HG02763 (cell line): ENCODE measurements around the gene HMGCL.
"Not testable (repeated sequence)": the region's sequence is repeated elsewhere in the genome, so short reads cannot be mapped to it uniquely, and the experiment has no call there.

Source experiments
- ATAC-seq: cut with Tn5 transposase; IDR thresholded peaks from one replicate; pipeline ENCODE4 v1.9.1; 2021; ENCODE audit warnings: mild to moderate bottlenecking, moderate library complexity; ENCODE audit not compliant: unreplicated experiment

HMGCL gene

DNA sequence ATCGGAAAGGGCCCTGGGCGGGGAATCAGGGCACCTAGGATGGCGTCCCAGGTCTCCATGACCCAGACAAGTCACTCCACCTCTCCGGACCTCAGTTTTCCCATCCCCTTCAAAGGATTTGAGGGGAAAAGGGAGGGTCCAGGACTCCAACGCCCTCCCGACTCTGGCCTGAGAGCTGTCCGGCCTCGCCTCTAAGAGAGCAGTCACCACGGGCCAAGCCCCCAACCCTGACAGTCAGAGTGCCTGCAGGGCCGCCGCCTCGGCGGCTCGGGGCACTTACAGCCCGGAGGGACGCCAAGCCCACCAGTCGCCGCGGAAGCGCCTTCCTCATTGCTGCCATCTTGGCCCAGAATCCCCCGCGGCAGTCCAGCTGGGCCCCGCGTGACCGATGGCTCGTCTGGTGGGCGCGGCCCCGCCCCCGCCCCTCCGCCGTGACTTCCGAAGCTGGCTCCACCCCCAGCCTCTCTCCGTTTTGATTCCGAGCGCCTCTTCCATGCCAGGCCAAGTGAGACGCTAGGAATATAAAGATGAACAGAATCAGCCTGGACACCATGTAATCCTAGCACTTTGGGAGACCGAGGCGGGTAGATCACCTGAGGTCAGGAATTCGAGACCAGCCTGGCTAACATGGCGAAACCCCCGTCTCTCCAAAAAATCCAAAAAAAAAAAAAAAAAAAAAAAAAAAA is at the start of gene HMGCL:
TSS of gene HMGCL (minus strand) at position 354 of the 686 bp plus-strand sequence. CDS start at position 340, 14 bp downstream.
- peak; percentile 72 for ATAC-seq

DNA sequence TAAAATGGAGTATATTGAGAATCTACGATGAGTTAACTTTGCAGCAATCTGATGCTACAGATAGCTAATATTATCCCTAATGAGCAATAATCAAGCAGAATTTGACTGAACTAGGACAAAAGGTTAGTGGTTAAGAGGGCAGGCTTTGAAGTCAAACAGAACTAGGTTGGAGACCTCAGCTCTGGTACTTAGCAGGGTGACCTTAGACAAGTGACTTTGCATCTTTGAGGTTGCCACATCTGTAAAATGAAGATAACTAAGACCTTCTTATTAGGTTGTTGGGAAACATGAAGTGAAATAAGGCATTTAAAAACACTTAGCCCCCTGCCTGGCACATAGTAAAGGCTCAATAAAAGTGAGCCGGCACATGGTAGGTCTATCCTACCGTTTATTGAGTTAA is 47.2 kb upstream of the HMGCL start:
- ATAC-seq, result no peak

DNA sequence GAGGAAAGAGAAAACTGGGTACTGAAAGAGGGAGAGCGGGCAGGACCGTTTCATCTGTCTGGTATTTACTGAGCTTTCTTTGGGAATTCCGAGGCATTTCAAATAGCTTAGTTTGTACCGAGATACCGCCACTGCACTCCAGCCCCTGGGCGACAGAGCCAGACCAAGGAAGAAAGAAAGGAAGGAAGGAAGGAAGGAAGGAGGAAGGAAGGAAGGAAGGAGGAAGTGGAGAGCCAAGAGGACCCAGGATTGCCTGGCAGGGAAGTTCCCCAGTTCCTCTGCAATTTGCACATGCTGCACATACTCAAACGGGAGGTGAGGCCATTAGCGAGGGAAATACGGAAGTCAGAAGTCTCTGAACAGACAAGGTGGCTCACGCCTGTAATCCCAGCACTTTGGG is 43.8 kb upstream of the HMGCL start:
- no peak for ATAC-seq

DNA sequence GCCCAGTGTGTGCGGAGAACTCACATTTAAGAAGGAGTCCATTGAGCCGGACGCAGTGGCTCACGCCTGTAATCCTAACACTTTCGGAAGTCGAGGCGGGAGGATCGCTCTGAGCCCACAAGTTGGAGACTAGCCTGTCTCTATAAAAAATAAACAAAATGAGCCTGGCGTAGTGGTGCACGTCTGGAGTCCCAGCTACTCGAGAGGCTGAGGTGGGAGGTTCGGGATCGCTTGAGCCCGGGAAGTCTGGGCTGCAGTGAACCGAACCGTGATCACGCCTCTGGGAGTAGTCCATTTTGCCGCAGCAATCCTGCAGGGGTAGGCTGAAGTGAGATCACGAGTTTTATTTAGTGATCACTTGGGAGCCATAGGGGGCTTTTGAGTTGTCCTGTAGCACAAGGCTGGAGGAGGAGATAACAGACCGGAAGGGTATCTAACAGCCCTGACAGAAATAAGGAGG is 43.4 kb upstream of the HMGCL start:
- no peak for ATAC-seq

DNA sequence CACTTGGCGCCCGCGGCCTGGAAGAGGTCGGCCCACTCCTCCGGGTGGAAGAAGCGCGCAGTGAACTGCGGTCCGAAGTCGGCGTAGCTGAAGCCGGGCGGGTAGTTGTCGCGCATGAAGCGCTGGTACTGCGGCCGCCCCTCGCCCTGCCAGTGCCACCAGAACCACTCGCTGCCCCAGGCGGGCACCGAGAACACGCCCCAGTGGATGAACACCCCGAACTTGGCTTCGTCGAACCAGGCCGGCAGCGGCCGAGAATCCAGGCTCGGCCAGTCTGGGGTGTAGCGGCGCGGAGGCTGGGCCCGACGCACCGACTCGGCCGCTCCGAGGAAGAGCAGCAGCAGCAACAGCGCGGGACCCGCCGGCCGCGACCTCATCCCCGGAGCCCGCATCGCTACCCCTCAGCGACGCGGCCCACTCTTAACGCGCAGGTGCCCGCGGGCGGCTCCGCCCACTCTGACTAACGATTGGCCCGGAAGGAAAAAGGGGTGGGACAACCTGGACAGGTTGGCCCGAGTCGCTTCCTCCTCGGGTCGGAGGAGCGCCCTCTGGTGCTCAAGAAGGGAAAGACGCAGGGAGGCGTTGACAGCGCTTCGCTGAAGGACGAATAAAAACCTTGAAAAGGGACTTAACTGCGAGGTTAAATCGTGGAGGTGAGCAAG is 42.8 kb upstream of the HMGCL start, which contains the start of gene FUCA1:
TSS of gene FUCA1 (minus strand) at position 396 of the 662 bp plus-strand sequence. CDS start at position 392, 4 bp downstream.
- ATAC-seq, result peak; percentile 92

DNA sequence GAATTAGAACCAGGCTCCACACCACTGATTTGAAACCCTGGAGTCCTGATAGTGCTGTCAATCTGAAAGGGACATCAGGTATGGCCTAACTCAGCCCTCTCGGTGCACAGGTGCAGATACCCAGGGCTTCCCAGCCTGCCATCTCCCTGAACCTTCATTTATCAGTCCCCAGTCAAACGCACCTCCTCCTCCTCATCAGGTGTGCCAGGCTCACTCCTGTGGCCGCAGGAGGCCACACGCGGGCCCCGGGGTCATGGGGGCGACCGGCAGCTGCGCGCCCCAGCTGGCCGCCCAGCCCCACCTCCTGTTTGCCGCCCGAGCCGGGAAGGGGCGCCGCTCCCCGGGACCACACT is 42.3 kb upstream of the HMGCL start:
- no peak for ATAC-seq

DNA sequence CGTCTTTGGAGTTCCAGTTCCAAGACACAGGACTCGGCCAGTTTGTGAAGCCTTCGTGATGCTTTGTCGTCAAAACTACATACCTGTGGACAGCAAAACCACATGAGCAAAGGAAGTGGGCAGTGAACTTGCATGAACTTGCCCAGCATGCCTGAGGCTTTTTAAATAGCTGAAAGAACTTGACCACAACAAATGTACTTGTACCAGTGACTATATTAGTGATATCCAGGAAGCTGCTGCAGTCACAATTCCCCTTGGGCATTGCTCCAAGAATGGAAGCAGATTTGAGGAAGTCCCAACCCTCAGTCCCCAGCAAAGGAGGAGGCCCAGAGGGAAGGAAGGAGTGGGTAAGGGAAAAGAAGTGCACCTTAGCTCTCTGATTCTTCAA is 40.3 kb upstream of the HMGCL start:
- no peak for ATAC-seq

DNA sequence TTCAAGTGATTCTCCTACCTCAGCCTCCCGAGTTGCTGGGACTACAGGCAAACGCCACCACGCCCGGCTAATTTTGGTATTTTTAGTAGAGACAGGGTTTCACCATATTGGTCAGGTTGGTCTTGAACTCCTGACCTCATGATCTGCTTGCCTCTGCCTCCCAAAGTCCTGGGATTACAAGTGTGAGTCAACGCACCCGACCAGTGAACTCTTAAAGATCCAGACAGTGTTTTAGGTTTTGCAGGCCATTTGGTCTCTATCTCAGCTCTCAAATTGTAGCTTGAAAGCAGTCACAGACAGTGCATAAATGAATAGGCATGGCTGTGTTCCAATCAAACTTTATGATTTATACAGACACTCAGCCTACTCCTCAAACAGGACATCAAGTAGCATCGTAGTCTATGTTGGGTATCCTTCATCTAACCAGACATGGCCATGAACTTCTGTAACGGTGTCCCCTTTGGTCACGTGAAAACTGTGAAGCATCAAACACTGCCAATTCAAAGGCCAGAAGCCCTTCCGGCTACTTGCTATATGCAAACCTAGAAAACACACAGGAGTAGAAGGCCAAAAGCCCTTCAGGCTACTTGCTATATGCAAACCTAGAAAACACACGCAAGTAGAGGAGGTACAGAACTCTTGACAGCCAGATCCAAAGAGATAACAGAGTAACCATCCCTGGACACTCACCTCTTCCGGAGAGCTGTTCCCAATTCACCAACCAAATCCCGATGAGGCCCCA is 39.7 kb upstream of the HMGCL start:
- ATAC-seq, result no peak

DNA sequence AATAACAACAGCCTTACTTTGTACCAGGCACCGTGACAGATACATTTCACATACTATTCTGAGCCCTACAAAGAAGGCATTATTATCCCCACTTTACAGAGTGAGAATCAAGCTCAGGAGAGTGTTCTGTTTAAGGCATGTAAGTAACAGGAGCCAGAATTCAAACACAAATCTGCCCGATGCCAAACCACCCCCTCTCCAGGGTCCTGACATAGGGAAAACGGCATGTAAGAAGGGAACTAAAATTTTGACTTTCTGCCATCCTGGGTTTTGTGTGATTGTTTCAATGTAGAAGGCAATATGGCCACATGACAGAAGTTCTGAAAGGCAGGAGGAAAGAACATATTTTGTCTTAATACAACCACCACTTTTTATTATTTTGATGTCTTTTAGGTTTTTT is 37.4 kb upstream of the HMGCL start:
- no peak for ATAC-seq

DNA sequence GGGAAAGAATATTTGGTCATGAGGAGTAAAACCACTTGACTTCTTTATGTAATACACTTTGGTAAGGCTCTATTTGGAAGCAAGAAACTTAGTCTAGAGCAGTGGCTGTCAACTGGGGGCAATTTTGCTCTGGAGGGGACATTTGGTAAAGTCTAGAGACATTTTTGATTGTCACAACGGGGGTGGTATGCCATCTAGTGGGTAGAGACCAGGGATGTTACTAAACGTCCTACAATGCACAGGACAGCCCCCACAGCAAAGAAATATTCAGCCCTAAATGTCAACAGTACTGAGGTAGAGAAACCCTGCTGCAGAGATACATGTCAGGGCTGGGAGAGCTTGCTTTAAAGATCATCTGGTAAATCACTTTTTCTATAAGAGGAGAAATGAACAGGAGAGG is 29.3 kb upstream of the HMGCL start:
- no peak for ATAC-seq

DNA sequence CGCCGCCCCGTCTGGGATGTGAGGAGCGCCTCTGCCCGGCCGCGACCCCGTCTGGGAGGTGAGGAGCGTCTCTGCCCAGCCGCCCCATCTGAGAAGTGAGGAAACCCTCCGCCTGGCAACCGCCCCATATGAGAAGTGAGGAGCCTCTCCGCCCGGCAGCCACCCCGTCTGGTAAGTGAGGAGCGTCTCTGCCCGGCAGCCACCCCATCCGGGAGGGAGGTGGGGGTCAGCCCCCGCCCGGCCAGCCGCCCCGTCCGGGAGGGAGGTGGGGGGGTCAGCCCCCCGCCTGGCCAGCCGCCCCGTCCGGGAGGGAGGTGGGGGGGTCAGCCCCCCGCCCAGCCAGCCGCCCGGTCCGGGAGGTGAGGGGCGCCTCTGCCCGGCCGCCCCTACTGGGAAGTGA is 27.9 kb upstream of the HMGCL start:
- not testable (repeated sequence) for ATAC-seq

DNA sequence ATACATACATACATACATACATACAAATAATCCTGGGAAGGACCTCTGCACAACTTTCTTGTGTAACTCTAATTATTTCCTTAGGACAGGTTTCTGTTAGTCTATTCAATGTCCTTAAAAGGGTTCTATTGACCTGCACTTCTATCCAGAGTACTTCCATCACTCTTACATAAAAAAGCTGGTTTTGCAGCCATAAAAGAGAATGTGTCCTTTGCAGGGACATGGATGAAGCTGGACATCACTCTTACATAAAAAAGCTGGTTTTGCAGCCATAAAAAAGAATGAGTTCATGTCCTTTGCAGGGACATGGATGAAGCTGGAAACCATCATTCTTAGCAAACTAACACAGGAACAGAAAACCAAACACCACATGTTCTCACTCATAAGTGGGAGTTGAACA is 26.2 kb upstream of the HMGCL start:
- ATAC-seq, result not testable (repeated sequence)

DNA sequence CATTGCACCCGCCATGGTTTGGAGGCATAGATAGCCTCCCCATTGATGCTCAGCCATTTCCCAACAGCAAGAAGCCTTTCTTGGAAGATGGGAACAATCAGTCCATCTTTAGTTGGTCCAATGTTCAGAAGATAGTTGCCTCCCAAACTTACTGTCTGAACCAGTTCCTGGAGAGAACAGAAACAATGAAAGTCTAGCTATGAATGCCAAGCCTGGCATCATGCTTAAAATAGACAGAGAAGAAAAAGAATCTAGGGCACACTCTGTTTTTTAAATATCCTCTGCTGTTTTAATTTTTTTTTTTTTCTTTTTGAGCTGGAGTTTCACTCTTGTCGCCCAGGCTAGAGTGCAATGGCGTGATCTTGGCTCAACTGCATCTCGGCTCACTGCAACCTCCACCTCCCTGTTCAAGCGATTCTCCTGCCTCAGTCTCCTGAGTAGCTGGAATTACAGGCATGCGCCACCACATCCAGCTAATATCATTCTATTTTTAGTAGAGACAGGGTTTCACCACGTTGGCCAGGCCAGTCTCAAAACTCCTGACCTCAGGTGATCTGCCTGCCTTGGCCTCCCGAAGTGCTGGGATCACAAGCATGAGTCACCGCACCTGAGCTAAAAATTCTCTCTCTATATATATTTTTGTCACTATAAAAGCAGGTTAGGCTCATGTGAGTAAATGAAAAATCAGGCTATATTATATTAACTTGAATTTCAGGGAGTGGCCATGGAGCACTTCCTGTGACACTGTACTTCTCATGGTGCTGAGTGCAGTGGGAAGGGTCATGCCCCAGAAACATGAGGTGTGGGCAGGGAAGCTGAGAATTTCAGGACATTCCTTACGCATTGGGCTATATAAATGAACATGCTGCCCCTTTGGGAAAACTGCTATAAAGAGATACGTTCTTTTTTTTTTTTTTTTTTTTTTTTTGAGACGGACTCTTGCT is 23.7 kb upstream of the HMGCL start:
- no peak for ATAC-seq

DNA sequence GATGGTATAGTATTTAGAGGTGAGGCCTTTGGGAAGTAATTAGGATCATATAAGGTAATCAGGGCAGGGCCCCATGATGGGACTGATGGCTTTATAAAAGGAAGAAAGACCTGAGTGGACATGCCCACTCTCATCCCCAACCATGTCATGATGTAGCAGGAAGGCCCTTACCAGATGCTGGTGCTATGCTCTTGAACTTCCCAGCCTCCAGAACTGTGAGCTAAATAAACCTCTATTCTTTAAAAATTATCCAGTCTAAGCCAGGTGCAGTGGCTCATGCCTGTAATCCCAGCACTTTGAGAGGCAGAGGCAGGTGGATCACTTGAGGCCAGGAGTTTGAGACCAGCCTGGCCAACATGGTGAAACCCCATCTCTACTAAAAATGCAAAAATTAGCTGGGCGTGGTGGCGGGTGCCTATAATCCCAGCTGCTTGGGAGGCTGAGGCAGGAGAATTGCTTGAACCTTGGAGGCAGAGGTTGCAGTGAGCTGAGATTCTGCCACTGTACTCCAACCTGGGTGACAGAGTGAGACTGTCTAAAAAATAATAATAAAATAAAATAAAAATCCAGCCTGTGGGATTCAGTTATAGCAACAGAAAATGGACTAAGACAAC is 22.4 kb upstream of the HMGCL start:
- not testable (repeated sequence) for ATAC-seq

DNA sequence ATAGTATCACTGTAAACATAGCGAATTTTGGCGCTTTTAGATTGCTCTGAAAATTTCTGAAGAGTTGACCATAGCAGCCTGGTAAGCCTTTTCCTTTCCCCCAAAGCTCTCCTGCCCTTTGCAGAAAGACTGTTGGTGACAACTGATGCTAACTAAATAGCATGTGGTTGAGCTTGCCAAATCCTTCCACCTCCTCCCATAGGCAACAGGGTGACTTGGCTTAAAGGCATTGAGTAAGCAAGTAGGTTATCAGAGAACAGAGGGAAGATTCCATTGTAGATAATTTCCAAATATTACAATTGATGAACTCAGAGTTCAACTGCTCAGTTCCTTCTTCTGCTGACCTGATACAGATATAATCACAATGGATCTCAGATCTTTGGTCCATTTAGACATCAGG is 19.9 kb upstream of the HMGCL start:
- ATAC-seq, result no peak

DNA sequence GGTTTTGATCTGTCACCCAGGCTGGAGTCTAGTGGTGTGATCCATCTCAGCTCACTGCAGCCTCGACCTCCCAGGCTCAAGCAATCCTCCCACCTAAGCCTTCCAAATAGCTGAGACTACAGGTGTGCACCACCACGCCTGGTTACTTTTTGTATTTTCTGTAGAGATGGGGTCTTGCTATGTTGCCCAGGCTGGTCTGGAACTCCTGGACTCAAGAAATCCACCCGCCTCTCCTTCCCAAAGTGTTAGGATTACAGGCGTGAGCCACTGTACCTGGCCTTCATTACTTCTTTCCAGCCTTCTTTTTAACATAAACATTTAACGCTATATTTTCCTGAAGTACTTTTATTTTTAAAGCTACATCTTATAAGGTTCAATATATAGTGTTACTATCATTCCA is 18.4 kb upstream of the HMGCL start:
- ATAC-seq, result no peak

DNA sequence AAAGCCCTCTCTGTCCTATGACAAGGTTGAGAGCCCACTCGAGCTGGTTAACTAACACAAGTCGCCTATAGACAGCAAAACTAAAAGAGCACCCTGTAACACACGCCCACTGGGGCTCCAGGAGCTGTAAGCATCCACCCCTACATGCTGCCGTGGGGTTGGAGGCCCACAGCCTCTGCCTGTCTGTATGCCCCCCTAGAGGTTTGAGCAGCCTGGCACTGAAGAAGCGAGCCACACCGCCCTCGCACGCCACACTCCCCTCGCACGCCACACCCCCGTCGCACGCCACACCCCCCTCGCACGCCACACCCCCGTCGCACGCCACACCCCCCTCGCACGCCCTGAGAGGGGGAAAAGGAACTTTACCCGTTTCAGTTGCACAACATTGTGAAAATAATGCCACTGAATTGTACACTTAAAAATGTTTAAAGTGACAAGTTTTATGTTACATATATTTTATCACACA is 13.2 kb upstream of the HMGCL start:
- ATAC-seq, result peak; percentile 53

DNA sequence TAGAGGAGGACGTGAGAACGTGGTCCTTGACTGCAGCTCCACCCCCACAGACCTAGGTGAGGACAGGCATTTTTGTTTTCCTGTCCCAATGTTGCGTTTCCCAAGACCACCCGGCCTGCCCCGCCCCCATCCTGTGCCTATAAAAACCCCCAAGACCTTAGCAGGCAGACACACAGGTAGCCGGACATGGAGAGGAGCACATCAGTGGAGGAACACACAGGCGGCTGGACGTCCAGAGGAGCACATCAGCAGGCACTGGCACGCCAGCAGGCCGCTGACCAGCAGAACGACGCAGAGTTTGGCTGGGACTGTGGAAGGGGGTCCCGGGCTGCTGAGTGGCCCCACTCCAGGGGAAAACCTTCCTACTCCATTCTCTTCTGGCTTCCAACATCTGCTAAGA is 12.7 kb upstream of the HMGCL start:
- ATAC-seq, result no peak

DNA sequence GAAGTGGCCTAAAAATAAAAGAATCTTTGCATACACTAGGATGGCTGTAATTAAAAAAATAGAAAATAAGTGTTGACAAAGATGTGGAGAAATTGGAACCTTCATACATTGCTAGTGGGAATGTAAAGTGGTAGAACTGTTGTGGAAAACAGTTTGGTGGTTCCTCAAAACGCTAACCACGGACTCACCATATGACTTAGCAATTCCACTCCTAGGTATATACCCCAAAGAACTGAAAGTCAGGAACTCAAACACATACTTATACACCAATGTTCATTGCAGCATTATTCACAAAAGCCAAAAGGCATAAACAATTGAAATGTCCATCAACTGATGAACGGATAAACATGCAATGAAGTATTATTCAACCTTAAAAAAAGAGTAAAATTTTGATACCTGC is 10.8 kb upstream of the HMGCL start:
- no peak for ATAC-seq

DNA sequence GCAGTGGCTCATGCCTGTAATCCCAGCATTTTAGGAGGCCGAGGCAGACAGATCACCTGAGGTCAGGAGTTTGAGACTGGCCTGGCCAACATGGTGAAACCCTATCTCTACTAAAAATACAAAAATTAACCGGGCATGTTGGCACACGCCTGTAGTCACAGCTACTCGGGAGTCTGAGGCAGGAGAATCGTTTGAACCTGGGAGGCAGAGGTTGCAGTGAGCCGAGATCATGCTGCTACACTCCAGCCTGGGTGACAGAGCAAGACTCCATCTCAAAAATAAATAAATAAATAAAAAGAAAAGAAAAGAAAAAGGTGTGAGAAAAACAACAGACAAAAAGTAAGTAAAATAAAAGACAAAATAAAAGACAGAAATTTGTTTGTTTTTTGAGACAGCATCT is 8.9 kb upstream of the HMGCL start:
- not testable (repeated sequence) for ATAC-seq
